MM.1S (cell line): ENCODE data around the gene ATP5ME.
"Not testable (repeated sequence)": the region's sequence is repeated elsewhere in the genome, so short reads cannot be mapped to it uniquely, and the experiment has no call there.

Source experiments
- DNase-seq: peaks from one replicate; pipeline ENCODE4 v3.0.0-alpha.2; 2015
- H2AFZ ChIP-seq: fragments of 300-600 bp; sonication (generic); 2 replicates; pipeline ENCODE4 v1.6.0; 2016; ENCODE audit warnings: antibody characterized with exemption, low read length
- H3F3A ChIP-seq: fragments of 300-600 bp; sonication (generic); 2 replicates; pipeline ENCODE4 v1.6.1; 2016; ENCODE audit warnings: mild to moderate bottlenecking, antibody characterized with exemption, low read length, moderate library complexity, mixed read lengths; ENCODE audit not compliant: insufficient read depth
- H3K27ac ChIP-seq: fragments of 300-600 bp; sonication (generic); 2 replicates; pipeline ENCODE4 v1.5.1; 2016; ENCODE audit warnings: mild to moderate bottlenecking, low read length
- H3K27me3 ChIP-seq: fragments of 300-600 bp; sonication (generic); replicated peaks from 2 replicates; pipeline ENCODE4 v1.6.0; 2016; ENCODE audit warnings: low read length; ENCODE audit not compliant: insufficient read depth
- H3K36me3 ChIP-seq: fragments of 300-600 bp; sonication (generic); replicated peaks from 2 replicates; pipeline ENCODE4 v1.6.1; 2016; ENCODE audit warnings: mild to moderate bottlenecking, low read length, mixed read lengths; ENCODE audit not compliant: insufficient read depth
- H3K4me1 ChIP-seq: fragments of 300-600 bp; sonication (generic); 2 replicates; pipeline ENCODE4 v1.6.1; 2016; ENCODE audit warnings: low read length, mixed read lengths
- H3K4me2 ChIP-seq: fragments of 300-600 bp; sonication (generic); 2 replicates; pipeline ENCODE4 v1.6.0; 2016; ENCODE audit warnings: low read depth, low read length
- H3K4me3 ChIP-seq: fragments of 300-600 bp; sonication (generic); 2 replicates; pipeline ENCODE4 v1.5.1; 2016; ENCODE audit warnings: low read length, mixed read lengths
- H3K79me2 ChIP-seq: fragments of 300-600 bp; sonication (generic); 2 replicates; pipeline ENCODE4 v1.6.1; 2016; ENCODE audit warnings: mixed run types, low read length, mixed read lengths
- H3K9ac ChIP-seq: fragments of 300-600 bp; sonication (generic); 2 replicates; pipeline ENCODE4 v1.6.1; 2016; ENCODE audit warnings: low read length, mixed read lengths
- H3K9me2 ChIP-seq: fragments of 300-600 bp; sonication (generic); replicated peaks from 2 replicates; pipeline ENCODE4 v1.6.1; 2016; ENCODE audit warnings: mild to moderate bottlenecking, low read length, mixed read lengths; ENCODE audit not compliant: insufficient read depth
- H3K9me3 ChIP-seq: fragments of 300-600 bp; sonication (generic); replicated peaks from 2 replicates; pipeline ENCODE4 v1.6.1; 2016; ENCODE audit warnings: mild to moderate bottlenecking, low read length, mixed read lengths; ENCODE audit not compliant: insufficient read depth
- H4K20me1 ChIP-seq: fragments of 300-600 bp; sonication (generic); 2 replicates; pipeline ENCODE4 v1.6.1; 2016; ENCODE audit warnings: mild to moderate bottlenecking, low read length, moderate library complexity, mixed read lengths; ENCODE audit not compliant: insufficient read depth
- CTCF ChIP-seq: fragments of 300-600 bp; sonication (generic); IDR thresholded peaks from 2 replicates; pipeline ENCODE4 v1.5.1; 2016; ENCODE audit warnings: antibody characterized with exemption, low read length, mixed read lengths
- EZH2 ChIP-seq: fragments of 300-600 bp; sonication (generic); optimal IDR thresholded peaks from 2 replicates; pipeline ENCODE3; 2017; ENCODE audit warnings: low read depth, mild to moderate bottlenecking, antibody characterized with exemption, low read length, mixed read lengths
- EZH2phosphoT487 ChIP-seq: fragments of 300-600 bp; sonication (generic); IDR thresholded peaks from 2 replicates; pipeline ENCODE4 v1.6.1; 2018; ENCODE audit warnings: antibody characterized with exemption, low read length

The ATP5ME gene

GRCh38 chr4:637536-638280, 36.4 kb downstream of the ATP5ME start:
- Histone ChIP-seq H3K27ac (no peak overlapping the region), H3F3A (no peaks in the 10 kb centered on the region), H4K20me1 (no peaks in the 10 kb centered on the region), H3K79me2 (no peaks in the 10 kb centered on the region), H3K4me2 (no peak overlapping the region), H3K27me3 (no peaks in the 10 kb centered on the region), H3K4me1 (no peaks in the 10 kb centered on the region), H3K9me3 (no peaks in the 10 kb centered on the region), H2AFZ (no peak overlapping the region), H3K36me3 (no peaks in the 10 kb centered on the region), H3K4me3 (no peak overlapping the region), H3K9me2 (no peaks in the 10 kb centered on the region), H3K9ac (no peak overlapping the region)
- DNase-seq: no peak
- no peak for TF ChIP-seq CTCF
- no peak for TF ChIP-seq EZH2
- TF ChIP-seq EZH2phosphoT487: no peak

DNA sequence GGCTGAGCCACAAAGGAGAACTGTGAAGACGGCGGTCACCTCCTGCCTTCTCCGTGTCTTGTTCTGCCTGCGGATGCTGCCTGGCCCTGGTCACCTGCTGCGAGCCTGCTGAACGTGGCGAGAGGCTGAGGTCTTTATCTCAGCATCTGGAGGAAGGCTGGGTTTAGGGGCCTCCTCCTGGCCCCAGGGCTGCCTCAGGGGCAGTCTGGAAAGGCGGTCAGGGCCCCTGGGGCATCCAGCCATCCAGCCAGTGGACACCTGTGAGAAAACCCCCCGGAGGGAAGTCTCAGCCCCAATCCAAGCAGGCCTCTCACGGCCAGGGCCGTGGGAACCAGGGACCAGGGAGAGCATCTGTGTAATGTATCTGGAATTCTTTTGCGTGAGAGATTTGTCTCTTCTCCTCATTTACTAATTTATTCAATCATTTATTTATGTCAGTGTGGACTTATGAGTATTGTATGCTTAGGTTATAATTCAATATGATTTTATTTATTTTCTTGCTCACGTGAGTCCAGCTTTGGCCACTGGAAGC, 37.4 kb downstream of the ATP5ME start:
- H3K4me3 ChIP-seq: no peak overlapping the region
- H3K9ac ChIP-seq: no peak overlapping the region
- H3K27me3 ChIP-seq: no peaks in the 10 kb centered on the region
- no peak for TF ChIP-seq CTCF
- no peak for TF ChIP-seq EZH2phosphoT487
- no peak for TF ChIP-seq EZH2
- no peaks in the 10 kb centered on the region for H4K20me1 ChIP-seq
- H3K36me3 ChIP-seq: no peaks in the 10 kb centered on the region
- no peaks in the 10 kb centered on the region for H3K9me2 ChIP-seq
- DNase-seq: no peak
- H3K79me2 ChIP-seq: no peaks in the 10 kb centered on the region
- no peak overlapping the region for H2AFZ ChIP-seq
- H3K4me1 ChIP-seq: no peaks in the 10 kb centered on the region
- H3F3A ChIP-seq: no peaks in the 10 kb centered on the region
- H3K4me2 ChIP-seq: no peak overlapping the region
- no peak overlapping the region for H3K27ac ChIP-seq
- H3K9me3 ChIP-seq: no peaks in the 10 kb centered on the region

- DNase-seq: no peak
- H2AFZ ChIP-seq: no peak overlapping the region
- H3K27me3 ChIP-seq: no peaks in the 10 kb centered on the region
- H3F3A ChIP-seq: no peaks in the 10 kb centered on the region
- no peak overlapping the region for H3K9ac ChIP-seq
- H3K27ac ChIP-seq: no peak overlapping the region
- no peak overlapping the region for H3K4me2 ChIP-seq
- H3K4me3 ChIP-seq: no peak overlapping the region
- H3K9me2 ChIP-seq: no peaks in the 10 kb centered on the region
- H4K20me1 ChIP-seq: no peaks in the 10 kb centered on the region
- no peaks in the 10 kb centered on the region for H3K9me3 ChIP-seq
- H3K36me3 ChIP-seq: no peaks in the 10 kb centered on the region
- H3K4me1 ChIP-seq: no peaks in the 10 kb centered on the region
- TF ChIP-seq EZH2phosphoT487: no peak
- no peak for TF ChIP-seq CTCF
- no peak for TF ChIP-seq EZH2
- no peaks in the 10 kb centered on the region for H3K79me2 ChIP-seq
Observed at GRCh38 chr4:635851-636627, 38.0 kb downstream of the ATP5ME start.

DNA sequence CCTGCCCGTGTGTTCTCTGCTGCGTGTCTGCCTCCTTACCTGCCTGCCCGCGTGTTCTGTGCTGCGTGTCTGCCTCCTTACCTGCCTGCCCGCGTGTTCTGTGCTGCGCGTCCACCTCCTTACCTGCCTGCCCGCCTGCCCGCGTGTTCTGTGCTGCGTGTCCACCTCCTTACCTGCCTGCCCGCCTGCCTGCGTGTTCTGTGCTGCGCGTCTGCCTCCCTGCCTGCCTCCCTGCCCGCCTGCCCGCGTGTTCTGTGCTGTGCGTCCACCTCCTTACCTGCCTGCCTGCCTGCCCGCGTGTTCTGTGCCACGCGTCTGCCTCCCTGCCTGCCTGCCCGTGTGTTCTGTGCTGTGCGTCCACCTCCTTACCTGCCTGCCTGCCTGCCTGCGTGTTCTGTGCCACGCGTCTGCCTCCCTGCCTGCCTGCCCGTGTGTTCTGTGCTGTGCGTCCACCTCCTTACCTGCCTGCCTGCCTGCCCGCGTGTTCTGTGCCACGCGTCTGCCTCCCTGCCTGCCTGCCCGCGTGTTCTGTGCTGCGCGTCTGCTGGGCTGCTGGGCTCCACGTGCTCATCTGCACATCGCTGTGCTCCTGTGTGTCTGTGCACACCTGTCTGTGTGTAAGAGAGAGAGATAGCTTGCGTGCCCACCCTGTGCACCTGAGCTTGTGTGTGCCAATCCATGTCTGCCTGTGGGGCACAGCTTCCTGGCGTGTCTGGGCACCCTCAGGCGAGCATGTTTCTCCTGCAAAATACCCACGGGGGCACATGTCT, 38.8 kb downstream of the ATP5ME start:
- not testable (repeated sequence) for H3K27ac ChIP-seq, H3K9me3 ChIP-seq, H4K20me1 ChIP-seq, H3K4me3 ChIP-seq, H3K9ac ChIP-seq, H2AFZ ChIP-seq, H3K79me2 ChIP-seq, H3K4me2 ChIP-seq, H3K27me3 ChIP-seq, DNase-seq, H3K9me2 ChIP-seq, H3K36me3 ChIP-seq, H3F3A ChIP-seq, H3K4me1 ChIP-seq
